Thyroid gland (tissue), 4 donors: ENCODE measurements around the gene SMARCAL1.

Source experiments
- POLR2A ChIP-seq, 2 donors: fragments of 450-650 bp; IDR thresholded peaks; one replicate each; pipeline ENCODE4 v1.6.1; 2017; ENCODE audit warnings: antibody characterized with exemption in 2 of 2, mild to moderate bottlenecking in 2 of 2, moderate library complexity in 1 of 2
- TF ChIP-seq, protein P1 (sequence below), 6 experiments: fragments of 200-600 bp in 3 of 6; fragments of 450-650 bp in 3 of 6; sonication (generic) in 3 of 6; IDR thresholded peaks; one replicate each; pipeline ENCODE4 v1.5.1; 2016 to 2019; ENCODE audit warnings: antibody characterized with exemption in 6 of 6, mild to moderate bottlenecking in 2 of 6, inconsistent platforms in 1 of 6, moderate library complexity in 1 of 6

DNA sequence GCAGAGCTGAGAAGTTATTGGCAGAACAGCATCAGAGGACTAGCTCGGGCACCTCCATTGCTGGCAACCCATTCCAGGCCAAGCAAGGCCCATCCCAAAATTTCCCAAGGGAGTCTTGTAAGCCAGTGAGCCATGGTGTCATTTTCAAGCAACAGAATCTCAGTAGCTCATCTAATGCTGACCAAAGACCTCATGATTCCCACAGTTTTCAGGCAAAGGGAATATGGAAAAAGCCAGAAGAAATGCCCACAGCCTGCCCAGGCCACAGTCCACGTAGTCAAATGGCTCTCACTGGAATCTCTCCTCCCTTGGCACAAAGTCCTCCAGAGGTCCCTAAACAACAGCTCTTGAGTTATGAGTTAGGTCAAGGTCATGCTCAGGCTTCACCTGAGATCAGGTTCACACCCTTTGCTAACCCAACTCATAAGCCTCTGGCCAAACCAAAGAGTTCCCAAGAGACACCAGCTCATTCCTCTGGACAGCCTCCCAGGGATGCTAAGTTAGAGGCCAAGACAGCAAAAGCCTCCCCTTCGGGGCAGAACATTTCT lies 2.6 kb downstream of the SMARCAL1 start:
- TF ChIP-seq POLR2A (IDR thresholded peaks at IDR 0.05): no peak
- TF ChIP-seq, protein P1, sequence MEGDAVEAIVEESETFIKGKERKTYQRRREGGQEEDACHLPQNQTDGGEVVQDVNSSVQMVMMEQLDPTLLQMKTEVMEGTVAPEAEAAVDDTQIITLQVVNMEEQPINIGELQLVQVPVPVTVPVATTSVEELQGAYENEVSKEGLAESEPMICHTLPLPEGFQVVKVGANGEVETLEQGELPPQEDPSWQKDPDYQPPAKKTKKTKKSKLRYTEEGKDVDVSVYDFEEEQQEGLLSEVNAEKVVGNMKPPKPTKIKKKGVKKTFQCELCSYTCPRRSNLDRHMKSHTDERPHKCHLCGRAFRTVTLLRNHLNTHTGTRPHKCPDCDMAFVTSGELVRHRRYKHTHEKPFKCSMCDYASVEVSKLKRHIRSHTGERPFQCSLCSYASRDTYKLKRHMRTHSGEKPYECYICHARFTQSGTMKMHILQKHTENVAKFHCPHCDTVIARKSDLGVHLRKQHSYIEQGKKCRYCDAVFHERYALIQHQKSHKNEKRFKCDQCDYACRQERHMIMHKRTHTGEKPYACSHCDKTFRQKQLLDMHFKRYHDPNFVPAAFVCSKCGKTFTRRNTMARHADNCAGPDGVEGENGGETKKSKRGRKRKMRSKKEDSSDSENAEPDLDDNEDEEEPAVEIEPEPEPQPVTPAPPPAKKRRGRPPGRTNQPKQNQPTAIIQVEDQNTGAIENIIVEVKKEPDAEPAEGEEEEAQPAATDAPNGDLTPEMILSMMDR (IDR thresholded peaks at IDR 0.05): no peak
